ENCODE data around the gene EGF. TPM values are rescaled to one million over a fixed set of nuclear protein-coding genes. Genes with fewer than 3 reads are reported as not detected.

Gene EGF
- total and polyA plus RNA-seq, 10 donors, result 0.03 to 2.5 (median 0.88) TPM; not detected in 1

DNA sequence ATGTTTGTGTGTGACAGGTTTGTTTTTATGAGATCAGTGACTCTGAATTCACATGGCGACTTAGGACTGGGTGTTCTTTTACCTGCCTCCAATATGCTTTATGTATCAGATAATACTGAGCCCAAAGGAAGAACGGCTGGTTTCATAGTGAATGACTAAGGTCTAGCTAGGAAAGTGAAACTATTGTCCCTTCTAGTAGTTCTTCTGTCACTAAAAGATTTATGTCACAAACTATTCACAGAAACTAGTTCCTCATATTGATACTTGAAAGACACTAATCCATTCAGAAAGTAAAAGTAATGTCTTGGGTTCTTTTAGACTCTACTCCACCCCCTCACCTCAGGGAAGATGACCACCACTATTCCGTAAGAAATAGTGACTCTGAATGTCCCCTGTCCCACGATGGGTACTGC lies 81.7 kb downstream of the EGF start:
- Histone ChIP-seq H3K27me3 (replicated peaks in 1 of 7) (peaks cover 0 to 26% (median 0%) of the 10 kb centered on the region in 7 donors), H3K4me1 (peaks cover 0 to 31% (median 5%) of the 10 kb centered on the region in 6 donors), H3K9me3 (peaks cover 0 to 9% (median 0%) of the 10 kb centered on the region in 8 donors), H3K27ac (no peak overlapping the region), H3K36me3 (no peaks in the 10 kb centered on the region), H3K4me3 (no peak overlapping the region)
- WGBS, 5 donors, result 48 to 62% (median 50%) methylated on average over 4 of the region's 4 CpGs
- TF ChIP-seq, protein P1, sequence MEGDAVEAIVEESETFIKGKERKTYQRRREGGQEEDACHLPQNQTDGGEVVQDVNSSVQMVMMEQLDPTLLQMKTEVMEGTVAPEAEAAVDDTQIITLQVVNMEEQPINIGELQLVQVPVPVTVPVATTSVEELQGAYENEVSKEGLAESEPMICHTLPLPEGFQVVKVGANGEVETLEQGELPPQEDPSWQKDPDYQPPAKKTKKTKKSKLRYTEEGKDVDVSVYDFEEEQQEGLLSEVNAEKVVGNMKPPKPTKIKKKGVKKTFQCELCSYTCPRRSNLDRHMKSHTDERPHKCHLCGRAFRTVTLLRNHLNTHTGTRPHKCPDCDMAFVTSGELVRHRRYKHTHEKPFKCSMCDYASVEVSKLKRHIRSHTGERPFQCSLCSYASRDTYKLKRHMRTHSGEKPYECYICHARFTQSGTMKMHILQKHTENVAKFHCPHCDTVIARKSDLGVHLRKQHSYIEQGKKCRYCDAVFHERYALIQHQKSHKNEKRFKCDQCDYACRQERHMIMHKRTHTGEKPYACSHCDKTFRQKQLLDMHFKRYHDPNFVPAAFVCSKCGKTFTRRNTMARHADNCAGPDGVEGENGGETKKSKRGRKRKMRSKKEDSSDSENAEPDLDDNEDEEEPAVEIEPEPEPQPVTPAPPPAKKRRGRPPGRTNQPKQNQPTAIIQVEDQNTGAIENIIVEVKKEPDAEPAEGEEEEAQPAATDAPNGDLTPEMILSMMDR (IDR thresholded peaks at IDR 0.05 in 8 of 11, conservative IDR thresholded peaks at IDR 0.05 in 3 of 11), result no peak
- no peak for TF ChIP-seq POLR2A (IDR thresholded peaks at IDR 0.05)
- TF ChIP-seq POLR2AphosphoS5 (IDR thresholded peaks at IDR 0.05), result no peak
- DNase-seq, result no peak
- intact Hi-C loops (cut with DNase I; ENCODE audit: low total_unique reads), result no loop called here

- no peak for DNase-seq
- Histone ChIP-seq H3K27me3 (replicated peaks in 1 of 7) (peaks cover 0 to 38% (median 0%) of the 10 kb centered on the region in 7 donors), H3K27ac (no peak overlapping the region), H3K4me3 (no peak overlapping the region), H3K4me1 (peaks cover 0 to 17% (median 4%) of the 10 kb centered on the region in 6 donors), H3K36me3 (no peaks in the 10 kb centered on the region), H3K9me3 (no peaks in the 10 kb centered on the region)
- TF ChIP-seq, protein P1 (IDR thresholded peaks at IDR 0.05 in 8 of 11, conservative IDR thresholded peaks at IDR 0.05 in 3 of 11), result no peak
- no peak for TF ChIP-seq POLR2AphosphoS5 (IDR thresholded peaks at IDR 0.05)
- TF ChIP-seq POLR2A (IDR thresholded peaks at IDR 0.05), result no peak
- 14 to 32% (median 22%) methylated on average over 3 of the region's 3 CpGs for WGBS, 5 donors
- intact Hi-C loops (cut with DNase I; ENCODE audit: low total_unique reads), result loop anchor here (5.0 kb wide), 1 partner anchor 521 kb away; no protein-coding TSS in a partner anchor
Measured at GRCh38 chr4:109996526-109996925, 83.8 kb downstream of the EGF start.

- TF ChIP-seq POLR2AphosphoS5 (IDR thresholded peaks at IDR 0.05), result no peak
- TF ChIP-seq POLR2A (IDR thresholded peaks at IDR 0.05), result no peak
- TF ChIP-seq, protein P1 (IDR thresholded peaks at IDR 0.05 in 8 of 11, conservative IDR thresholded peaks at IDR 0.05 in 3 of 11), result peak; percentile 43 to 74 (median 59)
- H3K27me3 ChIP-seq (replicated peaks in 1 of 7), result peaks cover 0 to 33% (median 0%) of the 10 kb centered on the region in 7 donors
- intact Hi-C loops (cut with DNase I; ENCODE audit: low total_unique reads), result loop anchor here (5.0 kb wide), 1 partner anchor 518 kb away; no protein-coding TSS in a partner anchor
- peaks cover 0 to 13% (median 3%) of the 10 kb centered on the region in 6 donors for H3K4me1 ChIP-seq
- DNase-seq, result no peak
- no peak overlapping the region for H3K4me3 ChIP-seq
- H3K27ac ChIP-seq, result no peak overlapping the region
- no peaks in the 10 kb centered on the region for H3K9me3 ChIP-seq
- H3K36me3 ChIP-seq, result no peaks in the 10 kb centered on the region
- 36 to 47% (median 43%) methylated on average over 3 of the region's 3 CpGs for WGBS, 5 donors
Measured at GRCh38 chr4:109998867-109999584, 86.3 kb downstream of the EGF start.

DNA sequence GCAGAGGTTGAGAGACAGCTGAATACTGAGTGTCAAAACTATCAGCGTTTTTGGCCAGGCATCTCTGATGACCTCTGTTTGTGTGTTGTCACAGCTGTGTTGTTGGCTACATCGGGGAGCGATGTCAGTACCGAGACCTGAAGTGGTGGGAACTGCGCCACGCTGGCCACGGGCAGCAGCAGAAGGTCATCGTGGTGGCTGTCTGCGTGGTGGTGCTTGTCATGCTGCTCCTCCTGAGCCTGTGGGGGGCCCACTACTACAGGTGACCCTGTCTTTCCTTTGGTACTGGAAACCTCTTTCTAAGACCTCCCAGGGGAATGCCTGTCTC lies 86.9 kb downstream of the EGF start:
- TF ChIP-seq, protein P1 (IDR thresholded peaks at IDR 0.05 in 8 of 11, conservative IDR thresholded peaks at IDR 0.05 in 3 of 11), result no peak
- TF ChIP-seq POLR2A (IDR thresholded peaks at IDR 0.05), result no peak
- TF ChIP-seq POLR2AphosphoS5 (IDR thresholded peaks at IDR 0.05), result no peak
- H3K36me3 ChIP-seq, result no peaks in the 10 kb centered on the region
- H3K4me1 ChIP-seq, result peaks cover 0 to 7% (median 2%) of the 10 kb centered on the region in 6 donors
- H3K27ac ChIP-seq, result no peak overlapping the region
- no peak for DNase-seq
- no peak overlapping the region for H3K4me3 ChIP-seq
- H3K9me3 ChIP-seq, result no peaks in the 10 kb centered on the region
- WGBS, 5 donors, result 74 to 89% (median 77%) methylated on average over 4 to 9 of the region's 9 CpGs
- intact Hi-C loops (cut with DNase I; ENCODE audit: low total_unique reads), result loop anchor here (5.0 kb wide), 1 partner anchor 518 kb away; no protein-coding TSS in a partner anchor
- peaks cover 0 to 36% (median 0%) of the 10 kb centered on the region in 7 donors for H3K27me3 ChIP-seq (replicated peaks in 1 of 7)
